NCI-H1694 (cell line): ENCODE results near the gene SPACA6.
A peak's percentile ranks its signal among the peaks of the same experiment; 100 is the strongest.

Source experiments
- DNase-seq: peaks from one replicate; lab custom pipeline; 2025; lab: John Stamatoyannopoulos, UW

SPACA6 gene

DNA sequence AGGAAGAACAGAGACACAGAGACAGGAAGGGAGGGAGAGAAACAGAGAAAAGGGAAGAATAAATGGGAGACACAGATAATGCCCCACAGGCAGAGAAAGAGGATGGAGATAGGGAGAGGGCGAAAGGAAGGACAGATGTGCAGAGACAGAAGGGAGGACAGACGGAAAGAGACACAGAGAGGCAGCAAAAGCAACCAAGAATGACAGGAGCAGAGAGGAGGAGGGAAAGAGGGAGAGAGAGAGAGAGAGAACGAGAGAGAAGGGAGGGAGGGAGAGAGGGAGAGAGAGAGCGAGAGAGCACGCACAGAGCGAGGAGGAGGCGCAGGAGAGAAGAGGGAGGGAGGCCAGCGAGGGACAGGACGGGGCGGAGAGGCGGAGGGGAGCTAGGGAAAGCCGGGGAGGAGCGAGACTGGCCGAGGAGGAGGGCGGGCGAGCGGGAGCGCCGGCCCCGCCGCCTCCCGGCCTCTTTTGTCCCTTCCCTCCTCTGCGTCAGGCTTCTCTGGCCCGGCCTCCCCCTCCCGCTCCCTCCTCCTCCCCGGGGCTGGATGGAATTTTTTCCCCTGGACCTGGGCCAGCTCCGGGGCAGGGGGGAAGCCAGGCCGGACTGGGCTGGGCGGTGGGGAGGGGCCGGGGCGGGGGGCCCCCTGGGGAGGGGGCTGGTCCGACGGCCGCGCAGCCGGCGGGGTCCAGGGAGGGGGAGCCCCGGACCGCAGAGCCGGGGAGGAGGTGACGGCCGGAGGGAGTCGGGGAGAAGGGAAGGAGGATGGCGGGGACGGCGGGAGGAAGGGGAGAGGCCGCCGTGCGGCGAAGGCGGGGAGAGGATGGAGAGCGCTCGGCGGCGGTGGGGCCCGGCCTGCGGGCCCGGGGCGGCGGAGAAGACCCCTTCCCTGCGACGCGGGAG is 4.2 kb upstream of the SPACA6 start:
- peak; percentile 69 for DNase-seq

DNA sequence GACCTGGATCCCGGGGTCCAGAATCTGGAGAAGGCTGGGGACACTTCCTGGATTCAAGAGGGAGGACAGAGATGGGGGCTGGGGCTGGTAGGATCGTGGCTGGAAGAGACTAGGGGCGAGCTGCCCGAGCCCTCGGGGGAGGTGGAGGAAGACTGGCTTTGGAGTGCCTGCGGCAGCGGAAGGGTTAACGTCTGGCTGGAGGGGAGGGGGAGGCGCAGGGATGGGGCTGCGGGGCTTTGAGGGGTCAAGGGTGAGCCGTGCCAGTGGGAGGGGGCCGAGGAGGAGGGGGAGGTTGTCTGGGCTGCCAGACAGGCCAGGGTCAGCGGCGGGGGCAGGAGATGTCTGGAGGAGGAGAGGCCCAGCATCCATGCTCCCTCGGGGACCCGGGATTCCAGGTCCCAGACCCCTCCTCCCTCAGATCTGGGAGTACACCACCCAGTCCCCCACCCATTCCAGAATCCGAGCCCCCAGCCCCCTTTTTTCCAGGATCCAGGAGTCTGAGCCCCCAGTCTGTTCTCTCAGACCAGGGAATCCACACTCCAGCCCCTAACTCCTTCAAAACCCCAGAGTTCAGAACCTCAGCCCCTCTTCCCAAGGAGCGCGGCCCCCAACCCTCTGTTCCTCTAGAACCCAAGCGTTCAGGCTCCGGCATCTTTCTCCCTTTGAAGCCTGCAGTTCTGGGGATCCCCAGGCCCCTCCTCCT is 3.2 kb upstream of the SPACA6 start:
- no peak for DNase-seq

- DNase-seq, result peak; percentile 29
These were observed 2.6 kb upstream of the SPACA6 start for GRCh38 chr19:51690454-51691073.

DNA sequence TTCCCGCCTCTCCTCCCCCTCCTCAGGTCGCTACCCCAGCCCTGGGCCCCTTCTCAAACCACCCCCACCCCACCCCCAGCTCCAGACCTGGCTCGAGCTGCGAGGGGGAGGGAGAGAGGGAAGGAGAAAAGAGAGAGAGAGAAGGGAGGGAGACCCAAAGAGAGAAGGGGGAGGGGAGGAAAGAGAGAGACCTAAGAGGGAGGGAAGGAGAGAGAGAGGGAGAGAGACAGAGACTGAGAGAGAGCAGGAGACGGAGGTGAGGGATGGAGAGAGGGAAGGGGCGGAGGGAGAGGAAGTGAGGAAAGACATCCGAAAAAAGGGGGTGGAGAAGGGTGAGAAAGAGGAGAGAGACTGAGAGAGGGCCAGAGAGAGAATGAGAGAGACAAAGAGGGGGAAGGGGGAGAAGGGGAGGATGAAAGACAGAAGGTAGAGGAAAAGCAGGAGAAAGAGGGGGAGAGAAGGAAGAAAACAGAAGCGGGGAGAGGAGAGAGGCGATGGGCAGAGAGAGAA is 2.0 kb upstream of the SPACA6 start:
- no peak for DNase-seq

GRCh38 chr19:51691584-51692428 is 1.3 kb upstream of the SPACA6 start:
- no peak for DNase-seq

- DNase-seq, result no peak
These were observed 662 bp upstream of the SPACA6 start for GRCh38 chr19:51692468-51692867.

DNA sequence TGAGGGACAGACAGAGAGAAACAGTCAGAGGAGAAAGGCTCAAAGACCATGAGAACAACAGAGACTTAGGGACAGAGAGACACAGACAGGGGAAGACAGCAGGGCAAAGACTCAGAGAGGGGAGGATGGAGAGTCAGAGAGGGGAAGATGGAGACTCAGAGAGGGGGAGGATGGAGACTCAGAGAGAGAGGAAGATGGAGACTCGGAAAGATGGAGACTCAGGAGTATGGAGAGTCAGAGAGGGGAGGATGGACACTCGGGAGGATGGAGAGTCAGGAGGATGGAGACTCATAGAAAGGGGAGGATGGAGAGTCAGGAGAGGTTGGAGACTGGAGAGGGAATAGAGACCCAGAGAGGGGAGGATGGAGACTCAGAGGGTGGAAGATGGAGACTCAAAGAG is 689 bp downstream of the SPACA6 start:
- DNase-seq, result no peak

- DNase-seq, result no peak
These were observed 1.4 kb downstream of the SPACA6 start for GRCh38 chr19:51694318-51695085.

GRCh38 chr19:51695088-51695487 is 2.0 kb downstream of the SPACA6 start:
- DNase-seq, result no peak

- DNase-seq, result no peak
These were observed 2.7 kb downstream of the SPACA6 start for GRCh38 chr19:51695702-51696315.

DNA sequence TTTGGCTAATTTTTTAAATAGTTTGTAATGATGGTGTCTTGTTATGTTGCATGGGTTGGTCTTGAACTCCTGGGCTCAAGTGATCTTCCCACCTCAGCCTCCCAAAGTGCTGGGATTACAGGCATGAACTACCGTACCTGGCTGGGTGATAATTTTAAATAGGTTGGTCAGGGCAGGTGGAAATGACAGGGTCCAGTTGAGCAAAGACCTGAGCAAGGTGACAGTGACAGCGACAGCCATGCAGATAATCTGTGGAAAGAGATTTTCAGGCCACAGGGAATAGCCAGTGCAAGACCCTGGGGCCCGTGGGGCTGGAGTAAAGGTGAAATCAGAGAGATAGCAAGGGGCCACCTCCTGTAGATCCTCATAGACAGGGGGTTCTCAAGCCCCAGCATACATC is 3.5 kb downstream of the SPACA6 start:
- DNase-seq, result no peak

- DNase-seq, result no peak
These were observed 4.1 kb downstream of the SPACA6 start for GRCh38 chr19:51697169-51697776.

- no peak for DNase-seq
These were observed 5.2 kb downstream of the SPACA6 start for GRCh38 chr19:51698296-51698695.

DNA sequence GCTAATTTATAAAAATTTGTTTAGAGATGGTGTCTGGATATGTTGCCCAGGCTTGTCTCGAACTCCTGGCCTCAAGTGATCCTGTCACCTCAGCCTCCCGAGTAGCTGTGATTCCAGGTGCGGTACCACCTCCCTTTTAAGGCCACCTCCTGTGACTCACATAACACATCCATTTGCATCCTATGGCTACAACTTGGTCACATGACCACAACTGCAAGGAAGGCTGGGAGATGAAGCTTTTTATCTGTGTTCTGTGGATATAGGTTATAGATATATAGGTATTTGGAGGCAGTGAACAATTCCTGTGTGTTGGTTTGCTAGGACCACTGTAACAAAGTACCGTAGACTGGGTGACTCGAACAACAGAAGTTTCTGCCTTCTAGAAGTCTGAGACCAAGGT is 6.0 kb downstream of the SPACA6 start:
- no peak for DNase-seq

DNA sequence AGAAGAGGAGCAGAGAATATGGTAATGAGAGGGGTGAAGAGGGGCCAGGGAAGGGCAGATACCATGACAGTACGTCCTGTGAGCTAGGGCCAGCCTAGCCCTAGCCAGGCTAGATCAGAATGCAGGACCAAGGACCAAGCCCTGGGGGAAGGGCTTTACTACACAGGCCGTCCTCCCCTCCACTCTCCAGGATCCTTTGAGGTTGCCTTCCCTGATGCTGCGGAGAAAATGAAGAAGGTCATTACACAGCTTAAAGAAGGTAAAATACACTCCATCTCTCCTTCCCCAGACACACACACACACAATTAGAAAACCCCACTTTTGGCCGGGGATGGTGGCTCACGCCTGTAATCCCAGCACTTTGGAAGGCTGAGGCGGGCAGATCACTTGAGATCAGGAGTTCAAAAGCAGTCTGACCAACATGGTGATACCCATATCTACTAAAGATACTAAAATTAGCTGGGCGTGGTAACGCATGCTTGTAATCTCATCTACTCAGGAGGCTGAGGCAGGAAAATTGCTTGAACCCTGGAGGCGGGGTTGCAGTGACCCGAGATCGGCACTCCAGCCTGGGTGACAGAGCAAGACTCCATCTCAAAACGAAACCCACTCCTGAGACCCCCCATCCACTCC is 8.5 kb downstream of the SPACA6 start:
- no peak for DNase-seq

GRCh38 chr19:51702103-51702824 is 9.1 kb downstream of the SPACA6 start:
- DNase-seq, result no peak

DNA sequence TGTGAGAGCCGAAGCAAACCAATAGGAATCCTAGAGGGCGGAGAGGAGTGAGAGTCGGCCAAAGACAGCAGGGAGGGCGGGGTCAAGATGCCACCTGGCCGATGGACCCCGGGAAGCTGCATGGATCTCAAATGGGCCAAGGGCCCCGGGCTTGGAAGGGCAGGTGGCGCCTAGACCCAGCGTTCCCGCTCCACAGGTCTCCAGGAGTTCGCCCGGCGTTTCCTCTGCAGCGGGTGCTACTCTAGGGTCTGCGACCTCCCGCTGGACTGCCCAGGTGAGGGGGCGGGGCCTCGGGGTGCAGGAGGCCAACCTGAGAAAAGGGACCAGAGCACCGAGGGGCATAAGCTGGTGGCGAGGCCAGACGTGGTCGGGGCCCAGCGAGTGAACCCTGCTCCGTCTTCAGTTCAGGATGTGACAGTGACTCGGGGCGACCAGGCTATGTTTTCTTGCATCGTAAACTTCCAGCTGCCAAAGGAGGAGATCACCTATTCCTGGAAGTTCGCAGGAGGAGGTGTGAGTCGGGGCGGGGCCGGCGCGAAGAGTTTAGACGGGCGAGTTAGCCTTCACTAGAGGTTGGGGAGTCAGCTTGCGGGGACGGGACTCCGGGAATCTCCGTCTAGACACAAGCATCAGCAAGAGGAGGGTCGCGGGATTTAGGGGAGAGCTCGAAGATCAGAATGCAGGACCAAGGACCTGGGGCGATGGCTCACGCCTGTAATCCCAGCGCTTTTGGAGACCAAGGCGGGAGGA is 9.9 kb downstream of the SPACA6 start:
- DNase-seq, result no peak
